Ishikawa (cell line): ENCODE results near the gene RTF1.

Experiments used
- CEBPB ChIP-seq: IDR thresholded peaks from 2 replicates; pipeline ENCODE4 v1.6.1; 2012
- CREB1 ChIP-seq: IDR thresholded peaks from 2 replicates; pipeline ENCODE4 v1.6.1; 2012; ENCODE audit warnings: low read depth
- FOXM1 ChIP-seq: IDR thresholded peaks from 2 replicates; pipeline ENCODE4 v1.6.1; 2012; ENCODE audit warnings: low read depth, borderline replicate concordance
- MAX ChIP-seq: IDR thresholded peaks from 2 replicates; pipeline ENCODE4 v1.6.1; 2012
- TAF1 ChIP-seq: IDR thresholded peaks from 2 replicates; pipeline ENCODE4 v1.6.1; 2012; ENCODE audit warnings: low read depth, mild to moderate bottlenecking

- TF ChIP-seq FOXM1 (no peak), CREB1 (no peak), MAX (no peak), CEBPB (no peak), TAF1 (no peak)
Observed at GRCh38 chr15:41499109-41499851, 82.4 kb downstream of the RTF1 start.
